Activated naive CD8-positive, alpha-beta T cell treated with anti-CD3 and anti-CD28 coated beads, Interleukin-2, amount 50 U/mL, for 24 hours (primary cell): ENCODE data around the gene PNKD.

ENCODE experiments used
- ATAC-seq: fragments of 150-1000 bp; cut with Tn5 transposase; one replicate; pipeline ENCODE4 v1.10.0; 2021
- DNase-seq: peaks from one replicate; pipeline ENCODE4 v3.0.0; 2021
- H3K27ac Mint-ChIP-seq: one replicate; pipeline ENCODE4 v1.8.0; 2021; ENCODE audit warnings: mild to moderate bottlenecking, mixed read lengths
- H3K27me3 Mint-ChIP-seq: one replicate; pipeline ENCODE4 v1.8.0; 2021; ENCODE audit warnings: mixed read lengths
- H3K36me3 Mint-ChIP-seq: one replicate; pipeline ENCODE4 v1.8.0; 2021; ENCODE audit warnings: low read depth, mixed read lengths
- H3K4me1 Mint-ChIP-seq: one replicate; pipeline ENCODE4 v1.8.0; 2021; ENCODE audit warnings: mixed read lengths
- H3K4me3 Mint-ChIP-seq: one replicate; pipeline ENCODE4 v1.8.0; 2021; ENCODE audit warnings: mild to moderate bottlenecking, moderate library complexity, mixed read lengths
- H3K9me3 Mint-ChIP-seq: one replicate; pipeline ENCODE4 v1.8.0; 2021; ENCODE audit warnings: mixed read lengths

Gene PNKD

GRCh38 chr2:218340656-218341055 is 70.3 kb downstream of the PNKD start:
- no peaks in the 10 kb centered on the region for H3K36me3 Mint-ChIP-seq
- H3K4me3 Mint-ChIP-seq, result no peak overlapping the region
- DNase-seq (no peak), ATAC-seq (no peak)
- no peaks in the 10 kb centered on the region for H3K4me1 Mint-ChIP-seq
- H3K9me3 Mint-ChIP-seq, result no peaks in the 10 kb centered on the region
- H3K27ac Mint-ChIP-seq, result no peak overlapping the region
- peaks cover 1% of the 10 kb centered on the region for H3K27me3 Mint-ChIP-seq

DNA sequence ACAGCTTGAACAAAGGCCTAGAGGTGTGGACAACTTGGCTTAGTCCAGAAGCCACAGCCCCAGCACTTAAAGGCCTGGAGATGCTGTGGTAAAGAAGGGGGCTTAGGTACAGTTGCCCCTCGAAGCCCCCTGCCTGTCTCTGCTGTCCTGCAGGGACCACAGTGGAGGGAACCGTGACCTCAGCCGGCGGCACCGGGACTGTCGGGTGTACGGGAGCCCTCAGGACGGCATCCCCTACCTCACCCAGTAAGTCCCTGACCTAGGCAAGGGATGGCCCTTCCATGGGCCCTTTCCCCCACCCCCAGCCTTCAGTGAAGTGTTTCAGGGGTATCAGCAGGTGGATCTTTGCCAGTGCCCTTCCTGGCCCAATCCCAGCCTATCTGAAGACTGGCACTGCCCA is 71.1 kb downstream of the PNKD start:
- DNase-seq (no peak), ATAC-seq (no peak)
- H3K36me3 Mint-ChIP-seq, result no peaks in the 10 kb centered on the region
- H3K9me3 Mint-ChIP-seq, result no peaks in the 10 kb centered on the region
- H3K27ac Mint-ChIP-seq, result no peak overlapping the region
- peaks cover 1% of the 10 kb centered on the region for H3K27me3 Mint-ChIP-seq
- H3K4me3 Mint-ChIP-seq, result no peak overlapping the region
- no peaks in the 10 kb centered on the region for H3K4me1 Mint-ChIP-seq

GRCh38 chr2:218342837-218343236 is 72.5 kb downstream of the PNKD start:
- Mint-ChIP-seq H3K27ac (no peak overlapping the region), H3K4me3 (no peak overlapping the region), H3K36me3 (no peaks in the 10 kb centered on the region), H3K4me1 (no peaks in the 10 kb centered on the region), H3K27me3 (no peaks in the 10 kb centered on the region), H3K9me3 (no peaks in the 10 kb centered on the region)
- ATAC-seq (no peak), DNase-seq (no peak)

DNA sequence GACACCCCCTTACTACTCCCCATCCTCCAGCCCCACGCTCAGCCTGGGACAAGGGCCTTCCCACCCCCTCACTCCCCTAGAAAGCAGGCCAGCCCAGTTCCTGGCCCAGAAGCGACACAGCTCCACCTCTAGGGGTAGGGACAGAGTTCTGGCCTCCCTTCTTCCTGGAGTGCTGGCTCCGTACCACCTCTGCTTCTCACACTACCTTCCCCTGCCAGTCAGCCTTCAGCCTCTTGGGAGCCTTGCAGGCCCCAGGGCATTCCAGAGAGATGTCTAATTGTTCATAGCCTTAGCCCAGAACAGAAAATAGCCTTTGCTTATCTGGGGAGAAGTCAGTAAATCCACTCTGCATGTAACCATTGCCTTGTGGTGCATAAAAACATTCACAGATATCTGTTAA is 73.3 kb downstream of the PNKD start:
- Mint-ChIP-seq H3K4me1 (no peaks in the 10 kb centered on the region), H3K9me3 (no peaks in the 10 kb centered on the region), H3K27ac (no peak overlapping the region), H3K27me3 (no peaks in the 10 kb centered on the region), H3K4me3 (no peak overlapping the region), H3K36me3 (no peaks in the 10 kb centered on the region)
- ATAC-seq (no peak), DNase-seq (no peak)

DNA sequence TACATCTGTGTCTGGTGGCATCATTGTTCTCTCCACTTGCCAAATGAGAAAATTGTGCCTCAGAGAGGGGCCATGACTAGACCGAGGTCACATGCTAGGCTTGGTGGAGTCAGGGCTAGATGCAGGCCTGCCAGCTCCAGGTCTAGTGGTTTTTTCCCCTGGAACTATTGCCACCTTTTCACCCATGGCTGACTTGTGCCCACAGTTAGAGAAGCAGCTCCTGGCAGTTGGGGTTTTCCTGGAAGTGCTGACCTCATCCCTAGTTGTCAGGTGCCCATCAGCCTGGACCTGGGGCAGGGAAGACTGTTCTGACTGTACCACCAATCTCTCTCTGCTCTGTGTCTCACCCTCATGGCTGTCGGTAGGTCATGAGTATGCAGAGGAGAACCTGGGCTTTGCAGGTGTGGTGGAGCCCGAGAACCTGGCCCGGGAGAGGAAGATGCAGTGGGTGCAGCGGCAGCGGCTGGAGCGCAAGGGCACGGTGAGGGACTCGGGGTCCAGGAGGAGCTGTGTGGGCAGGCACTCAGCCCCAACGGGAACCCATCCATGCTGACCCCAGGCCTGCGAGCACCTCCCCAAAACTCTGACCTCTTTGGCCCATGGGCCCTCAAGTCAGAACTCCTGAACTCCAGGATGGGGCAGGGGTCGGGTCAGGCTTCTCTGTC is 73.9 kb downstream of the PNKD start:
- H3K4me1 Mint-ChIP-seq, result no peaks in the 10 kb centered on the region
- DNase-seq (no peak), ATAC-seq (no peak)
- no peaks in the 10 kb centered on the region for H3K9me3 Mint-ChIP-seq
- H3K4me3 Mint-ChIP-seq, result no peak overlapping the region
- H3K27ac Mint-ChIP-seq, result no peak overlapping the region
- no peaks in the 10 kb centered on the region for H3K36me3 Mint-ChIP-seq
- H3K27me3 Mint-ChIP-seq, result no peaks in the 10 kb centered on the region

- H3K4me1 Mint-ChIP-seq, result no peaks in the 10 kb centered on the region
- no peak overlapping the region for H3K4me3 Mint-ChIP-seq
- ATAC-seq (no peak), DNase-seq (no peak)
- H3K27me3 Mint-ChIP-seq, result no peaks in the 10 kb centered on the region
- H3K36me3 Mint-ChIP-seq, result no peaks in the 10 kb centered on the region
- H3K9me3 Mint-ChIP-seq, result no peaks in the 10 kb centered on the region
- no peak overlapping the region for H3K27ac Mint-ChIP-seq
Observed at GRCh38 chr2:218344755-218345417, 74.6 kb downstream of the PNKD start.

- DNase-seq (no peak), ATAC-seq (no peak)
- Mint-ChIP-seq H3K27ac (no peak overlapping the region), H3K9me3 (no peaks in the 10 kb centered on the region), H3K36me3 (no peaks in the 10 kb centered on the region), H3K4me1 (no peaks in the 10 kb centered on the region), H3K4me3 (no peak overlapping the region), H3K27me3 (no peaks in the 10 kb centered on the region)
Observed at GRCh38 chr2:218345491-218346236, 75.3 kb downstream of the PNKD start.

- Mint-ChIP-seq H3K27ac (no peak overlapping the region), H3K27me3 (no peaks in the 10 kb centered on the region), H3K4me3 (no peak overlapping the region), H3K36me3 (peaks cover 3% of the 10 kb centered on the region), H3K9me3 (peaks cover 6% of the 10 kb centered on the region), H3K4me1 (no peaks in the 10 kb centered on the region)
- ATAC-seq (no peak), DNase-seq (no peak)
Observed at GRCh38 chr2:218347172-218347571, 76.9 kb downstream of the PNKD start.

- H3K4me1 Mint-ChIP-seq, result no peaks in the 10 kb centered on the region
- H3K4me3 Mint-ChIP-seq, result no peak overlapping the region
- peaks cover 11% of the 10 kb centered on the region for H3K9me3 Mint-ChIP-seq
- H3K27me3 Mint-ChIP-seq, result no peaks in the 10 kb centered on the region
- ATAC-seq (no peak), DNase-seq (no peak)
- H3K27ac Mint-ChIP-seq, result no peak overlapping the region
- H3K36me3 Mint-ChIP-seq, result peaks cover 3% of the 10 kb centered on the region
Observed at GRCh38 chr2:218354045-218354444, 83.7 kb downstream of the PNKD start.

DNA sequence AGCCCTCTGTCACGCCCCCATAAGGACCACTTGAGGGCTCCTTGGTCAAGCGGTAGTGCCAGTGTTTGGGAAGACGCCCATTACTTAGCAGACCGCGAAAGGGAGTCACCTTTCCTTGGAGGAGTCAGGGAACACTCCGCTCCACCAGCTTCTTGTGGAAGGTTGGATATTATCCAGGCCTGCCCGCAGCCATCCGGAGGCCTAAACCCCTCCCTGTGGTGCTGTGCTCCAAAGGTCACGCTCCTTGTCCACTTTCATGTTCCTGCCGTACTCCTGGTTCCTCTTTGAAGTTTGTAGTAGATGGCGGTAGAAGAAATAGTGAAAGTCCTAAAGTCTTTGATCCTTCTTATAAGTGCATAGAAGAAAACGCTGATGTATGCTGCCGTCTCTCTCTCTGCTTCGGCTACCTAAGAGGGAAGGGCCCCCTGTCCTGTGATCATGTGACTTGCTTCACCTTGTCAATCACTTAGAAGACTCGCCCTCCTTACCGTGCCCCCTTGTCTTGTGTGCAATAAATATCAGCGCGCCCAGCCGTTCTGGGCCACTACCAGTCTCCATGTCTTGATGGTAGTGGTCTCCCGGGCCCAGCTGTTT is 84.6 kb downstream of the PNKD start:
- no peak overlapping the region for H3K4me3 Mint-ChIP-seq
- no peak for ATAC-seq
- H3K27ac Mint-ChIP-seq, result no peak overlapping the region
- DNase-seq, result no peak
- H3K9me3 Mint-ChIP-seq, result peaks cover 11% of the 10 kb centered on the region
- no peaks in the 10 kb centered on the region for H3K27me3 Mint-ChIP-seq
- peaks cover 3% of the 10 kb centered on the region for H3K36me3 Mint-ChIP-seq
- H3K4me1 Mint-ChIP-seq, result no peaks in the 10 kb centered on the region

- H3K4me3 Mint-ChIP-seq, result no peak overlapping the region
- no peak overlapping the region for H3K27ac Mint-ChIP-seq
- peaks cover 1% of the 10 kb centered on the region for H3K9me3 Mint-ChIP-seq
- no peaks in the 10 kb centered on the region for H3K4me1 Mint-ChIP-seq
- no peaks in the 10 kb centered on the region for H3K36me3 Mint-ChIP-seq
- DNase-seq, result no peak
- no peak for ATAC-seq
- H3K27me3 Mint-ChIP-seq, result no peaks in the 10 kb centered on the region
Observed at GRCh38 chr2:218357236-218358177, 87.2 kb downstream of the PNKD start.

DNA sequence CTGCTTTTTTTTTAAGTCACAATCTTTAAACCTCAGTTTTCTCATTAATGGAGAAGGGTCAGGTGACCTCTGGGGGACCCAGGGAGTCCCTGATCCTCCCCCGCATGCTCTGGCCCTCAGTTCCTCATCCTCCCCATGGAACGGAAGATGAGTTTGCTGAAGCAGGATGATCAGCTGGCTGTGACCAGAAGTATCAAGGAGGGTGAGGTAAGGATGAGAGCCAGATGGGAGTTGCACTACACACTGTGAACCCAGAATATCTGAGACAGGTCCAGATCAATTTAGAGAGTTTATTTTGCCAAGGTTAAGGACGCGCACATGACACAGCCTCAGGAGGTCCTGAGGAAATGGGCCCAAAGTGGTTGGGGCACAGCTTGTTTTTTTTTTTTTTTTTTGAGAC is 90.1 kb downstream of the PNKD start:
- ATAC-seq (no peak), DNase-seq (no peak)
- Mint-ChIP-seq H3K9me3 (no peaks in the 10 kb centered on the region), H3K4me3 (no peak overlapping the region), H3K27me3 (no peaks in the 10 kb centered on the region), H3K27ac (no peak overlapping the region), H3K36me3 (no peaks in the 10 kb centered on the region), H3K4me1 (peaks cover 1% of the 10 kb centered on the region)

DNA sequence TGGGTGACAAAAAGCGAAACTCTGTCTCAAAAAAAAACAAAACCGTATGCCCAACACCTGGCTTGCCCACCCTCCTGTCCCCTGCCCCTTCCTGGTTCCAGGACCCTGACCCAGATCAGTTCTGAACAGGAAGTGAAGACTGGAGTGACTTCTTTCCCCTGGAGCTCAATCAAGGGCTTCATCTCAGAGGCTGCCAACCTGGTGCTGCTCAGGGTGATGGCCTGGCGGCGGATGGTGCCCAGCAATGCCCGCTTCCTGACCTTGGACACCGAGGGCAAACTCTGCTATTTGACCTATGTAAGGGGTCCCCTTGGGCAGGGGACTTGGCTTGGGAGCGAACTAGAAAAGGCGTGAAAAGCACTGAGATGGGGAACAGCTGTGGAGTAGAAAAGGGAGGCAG is 92.3 kb downstream of the PNKD start:
- Mint-ChIP-seq H3K4me3 (no peak overlapping the region), H3K4me1 (peaks cover 6% of the 10 kb centered on the region), H3K27me3 (no peaks in the 10 kb centered on the region), H3K36me3 (no peaks in the 10 kb centered on the region), H3K9me3 (no peaks in the 10 kb centered on the region), H3K27ac (no peak overlapping the region)
- ATAC-seq, result no peak
- DNase-seq, result no peak

DNA sequence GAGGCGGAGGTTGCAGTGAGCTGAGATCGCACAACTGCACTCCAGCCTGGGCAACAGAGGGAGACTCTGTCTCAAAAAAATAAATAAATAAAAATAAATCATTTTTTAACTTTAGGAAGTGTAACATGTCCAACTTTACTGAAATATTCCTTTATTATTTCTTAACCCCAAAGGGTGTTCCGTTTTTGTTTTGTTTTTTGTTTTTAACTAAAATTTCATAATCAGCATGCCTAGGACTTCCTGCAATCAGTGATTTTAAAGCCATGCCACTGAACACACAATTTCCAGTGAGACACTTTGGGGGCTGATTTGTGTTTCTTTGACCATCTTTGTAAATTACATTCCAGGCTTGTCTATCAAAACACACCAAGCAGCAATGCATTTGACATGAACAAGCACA is 93.4 kb downstream of the PNKD start:
- no peaks in the 10 kb centered on the region for H3K9me3 Mint-ChIP-seq
- no peaks in the 10 kb centered on the region for H3K36me3 Mint-ChIP-seq
- H3K4me3 Mint-ChIP-seq, result no peak overlapping the region
- no peak overlapping the region for H3K27ac Mint-ChIP-seq
- H3K4me1 Mint-ChIP-seq, result peaks cover 12% of the 10 kb centered on the region
- no peaks in the 10 kb centered on the region for H3K27me3 Mint-ChIP-seq
- ATAC-seq, result no peak
- no peak for DNase-seq
